GM12874 (cell line): ENCODE data around the gene CDKL1.

Experiments
- CTCF ChIP-seq: IDR thresholded peaks from 2 replicates; pipeline ENCODE4 v1.5.1; 2011; ENCODE audit warnings: low read depth, mild to moderate bottlenecking, control low read depth, low read length, moderate library complexity; ENCODE audit not compliant: insufficient read depth

The CDKL1 gene

GRCh38 chr14:50360851-50361250 lies 35.8 kb downstream of the CDKL1 start:
- TF ChIP-seq CTCF = no peak

- TF ChIP-seq CTCF = no peak
These were observed 36.6 kb downstream of the CDKL1 start for GRCh38 chr14:50360093-50360492.

GRCh38 chr14:50359631-50360030 lies 37.0 kb downstream of the CDKL1 start:
- TF ChIP-seq CTCF = no peak

- no peak for TF ChIP-seq CTCF
These were observed 38.8 kb downstream of the CDKL1 start for GRCh38 chr14:50357753-50358395.

GRCh38 chr14:50357124-50357523 lies 39.6 kb downstream of the CDKL1 start:
- TF ChIP-seq CTCF = no peak

- no peak for TF ChIP-seq CTCF
These were observed 41.0 kb downstream of the CDKL1 start for GRCh38 chr14:50355692-50356091.

GRCh38 chr14:50354527-50354926 lies 42.2 kb downstream of the CDKL1 start:
- no peak for TF ChIP-seq CTCF
